Measurements from ENCODE around the gene RPL36. TPM values are rescaled to one million over a fixed set of nuclear protein-coding genes. Genes with fewer than 3 reads are reported as not detected.

Gene RPL36
- total and polyA plus RNA-seq, 2 of the 8 experiments (the other 6 are each of a cell fraction or from before 2014, with no cell fraction given), result 951 to 1,075 TPM

DNA sequence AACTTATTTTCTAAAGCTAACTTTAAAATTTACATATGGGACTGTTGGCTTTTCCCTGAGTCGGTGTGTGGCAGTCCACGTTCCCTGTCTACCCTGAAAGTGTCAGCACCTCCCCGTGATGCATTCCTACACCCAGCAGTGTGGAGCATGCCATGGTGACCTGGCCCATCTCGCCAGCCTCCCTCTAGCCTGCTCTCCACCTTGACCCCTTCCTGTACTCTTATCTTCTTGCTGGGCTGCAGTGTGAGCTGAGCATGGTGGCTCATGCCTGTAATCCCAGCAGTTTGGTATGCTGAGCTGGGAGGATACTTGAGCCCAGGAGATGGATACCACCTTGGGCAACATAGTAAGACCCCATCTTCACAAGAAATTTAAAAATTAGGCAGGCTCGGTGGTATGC lies 35.2 kb upstream of the RPL36 start:
- Histone ChIP-seq H3K27ac (ENCODE audit: low read depth, low read length) (no peak overlapping the region), H4K5ac (ENCODE audit: insufficient read length, low read depth, low read length) (no peak overlapping the region), H2BK120ac (replicated peaks; ENCODE audit: low read depth, low read length) (no peak overlapping the region), H2BK12ac (ENCODE audit: low read depth, low read length) (no peak overlapping the region), H3K23me2 (ENCODE audit: low read depth, low read length) (no peaks in the 10 kb centered on the region), H2BK15ac (ENCODE audit: low read length) (no peak overlapping the region), H2AK5ac (ENCODE audit: low read depth, low read length) (no peak overlapping the region), H3K4ac (replicated peaks; ENCODE audit: insufficient read length, low read depth, low read length) (no peak overlapping the region), H3K79me1 (ENCODE audit: low read depth, low read length) (no peaks in the 10 kb centered on the region; the same call in 1 of the 2 replicates), H2AFZ (ENCODE audit: low read length) (no peak overlapping the region), H4K20me1 (replicated peaks in 1 of 2; ENCODE audit: control insufficient read depth in 1 of 2, insufficient read depth in 2 of 2, low read length in 2 of 2) (peaks cover 0 to 6% of the 10 kb centered on the region in 2 experiments), H3K4me3 (ENCODE audit: extremely low read depth in 1 of 4, insufficient read depth in 2 of 4, low read depth in 3 of 4, low read length in 4 of 4) (no peak overlapping the region), H3K56ac (replicated peaks; ENCODE audit: insufficient read length, low read depth, low read length) (no peak overlapping the region), H3K23ac (ENCODE audit: insufficient read length) (no peak overlapping the region), H3K9ac (replicated peaks in 1 of 4; ENCODE audit: extremely low read depth in 1 of 4, low read depth in 3 of 4, low read length in 3 of 4) (no peak overlapping the region), H3K9me3 (ENCODE audit: insufficient read depth in 2 of 2, low read depth in 1 of 2, low read length in 1 of 2) (no peaks in the 10 kb centered on the region), H3K18ac (ENCODE audit: extremely low read depth, low read length) (no peak overlapping the region), H3K4me1 (replicated peaks in 1 of 4; ENCODE audit: control insufficient read depth in 3 of 4, insufficient read depth in 4 of 4, low read length in 3 of 4) (no peaks in the 10 kb centered on the region), H3K27me3 (replicated peaks in 1 of 4; ENCODE audit: control insufficient read depth in 3 of 4, extremely low read depth in 1 of 4, insufficient read depth in 3 of 4, low read length in 3 of 4) (no peaks in the 10 kb centered on the region), H4K91ac (replicated peaks; ENCODE audit: insufficient read length, low read length) (no peak overlapping the region), H3K14ac (ENCODE audit: insufficient read length) (no peak overlapping the region), H3K36me3 (ENCODE audit: control insufficient read depth in 2 of 4, insufficient read depth in 4 of 4, low read length in 3 of 4) (peaks cover 43 to 87% (median 73%) of the 10 kb centered on the region in 4 experiments), H4K8ac (ENCODE audit: extremely low read depth, insufficient read depth, low read length) (no peak overlapping the region), H2BK5ac (ENCODE audit: low read depth, low read length) (no peak overlapping the region; the same call in 1 of the 2 replicates), H3K4me2 (ENCODE audit: insufficient read depth in 1 of 2, low read depth in 2 of 2, low read length in 2 of 2) (no peak overlapping the region), H3K79me2 (ENCODE audit: control insufficient read depth in 1 of 2, insufficient read depth in 2 of 2, low read length in 2 of 2) (no peaks in the 10 kb centered on the region), H2BK20ac (ENCODE audit: low read length) (no peak overlapping the region)
- no peak for DNase-seq (ENCODE audit: low read depth in 1 of 2, low spot score in 2 of 2)
- FAIRE-seq, result no peak
- WGBS, 2 experiments (ENCODE audit: extremely low coverage in 1 of 2, insufficient coverage in 1 of 2, insufficient read length in 1 of 2, insufficient replicate concordance in 2 of 2, low coverage in 1 of 2, low lambda C conversion rate in 2 of 2, missing lambda C conversion rate in 1 of 2), result 89% methylated on average over 5 of the region's 5 CpGs; no CpG with 5 or more reads in 1 of the 2 experiments
- ChIA-PET CTCF (ENCODE audit: partially characterized antibody) (interaction anchor here (0.7 to 1.1 kb wide), 3 partner anchors 10 to 59 kb away, joined by 3 to 5 read pairs (median 3); partner anchors contain the start of gene RPL36), POLR2A (ENCODE audit: partially characterized antibody) (interaction anchor here (1.1 to 1.2 kb wide), 3 partner anchors 13 to 58 kb away, joined by 3 to 4 read pairs (median 3); partner anchors contain the start of gene RPL36)
- no peak for TF ChIP-seq EGR1 (IDR thresholded peaks at IDR 0.05; ENCODE audit: borderline replicate concordance, low read depth, low read length)
- no peak for TF ChIP-seq JUN (IDR thresholded peaks at IDR 0.05; ENCODE audit: low read depth, low read length)
